Measurements from ENCODE around the gene TTLL12.

TTLL12 gene

DNA sequence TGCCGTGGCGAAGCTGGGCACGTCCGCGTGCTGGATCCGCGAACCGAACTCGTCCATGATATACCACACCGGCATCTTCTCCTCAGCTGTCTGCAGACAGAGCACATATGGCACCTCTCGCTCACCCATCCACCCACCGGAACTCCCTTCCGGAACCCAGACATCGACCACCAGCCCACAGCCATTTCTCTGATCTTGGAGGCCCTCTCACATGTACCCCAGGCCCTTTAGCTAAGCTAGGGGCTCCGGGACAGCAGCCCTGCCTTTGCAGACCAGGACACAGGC lies 7.1 kb downstream of the TTLL12 start:
- no peak for TF ChIP-seq ZNF274 (IDR thresholded peaks at IDR 0.05; ENCODE audit: low read depth, low read length)
- no peak overlapping the region for H3K4me3 ChIP-seq (ENCODE audit: low read length)

- H3K4me3 ChIP-seq (ENCODE audit: low read length): no peak overlapping the region
- TF ChIP-seq ZNF274 (IDR thresholded peaks at IDR 0.05; ENCODE audit: low read depth, low read length): no peak
These were observed 7.6 kb downstream of the TTLL12 start for GRCh38 chr22:43179146-43179910.

GRCh38 chr22:43177479-43177878 lies 9.5 kb downstream of the TTLL12 start:
- H3K4me3 ChIP-seq (ENCODE audit: low read length): no peak overlapping the region
- no peak for TF ChIP-seq ZNF274 (IDR thresholded peaks at IDR 0.05; ENCODE audit: low read depth, low read length)

DNA sequence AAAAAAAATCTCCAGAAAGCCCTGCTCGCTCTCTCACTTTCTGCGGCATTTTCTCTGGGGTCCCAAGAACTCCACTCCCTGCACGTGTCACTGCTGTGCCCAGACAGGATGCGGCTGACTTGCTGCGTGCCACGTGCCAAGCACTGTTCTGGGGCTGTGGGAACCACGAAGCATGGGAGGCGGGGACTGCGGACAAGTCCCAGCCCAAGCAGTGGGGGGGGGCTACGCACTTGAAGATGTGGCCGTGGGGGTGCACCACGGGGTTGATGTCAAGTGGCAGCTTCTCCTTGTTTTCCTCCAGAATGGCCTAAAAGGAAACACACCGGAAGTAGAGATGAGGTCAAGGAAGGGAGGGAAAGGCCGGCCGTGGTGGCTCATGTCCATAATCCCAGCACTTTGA lies 10.8 kb downstream of the TTLL12 start:
- TF ChIP-seq ZNF274 (IDR thresholded peaks at IDR 0.05; ENCODE audit: low read depth, low read length): no peak
- H3K4me3 ChIP-seq (ENCODE audit: low read length): no peak overlapping the region

GRCh38 chr22:43174941-43175531 lies 11.9 kb downstream of the TTLL12 start:
- TF ChIP-seq ZNF274 (IDR thresholded peaks at IDR 0.05; ENCODE audit: low read depth, low read length): no peak
- H3K4me3 ChIP-seq (ENCODE audit: low read length): no peak overlapping the region

- TF ChIP-seq ZNF274 (IDR thresholded peaks at IDR 0.05; ENCODE audit: low read depth, low read length): no peak
- H3K4me3 ChIP-seq (ENCODE audit: low read length): no peak overlapping the region
These were observed 12.8 kb downstream of the TTLL12 start for GRCh38 chr22:43173976-43174720.

- no peak overlapping the region for H3K4me3 ChIP-seq (ENCODE audit: low read length)
These were observed 13.4 kb downstream of the TTLL12 start for GRCh38 chr22:43173566-43173965.

DNA sequence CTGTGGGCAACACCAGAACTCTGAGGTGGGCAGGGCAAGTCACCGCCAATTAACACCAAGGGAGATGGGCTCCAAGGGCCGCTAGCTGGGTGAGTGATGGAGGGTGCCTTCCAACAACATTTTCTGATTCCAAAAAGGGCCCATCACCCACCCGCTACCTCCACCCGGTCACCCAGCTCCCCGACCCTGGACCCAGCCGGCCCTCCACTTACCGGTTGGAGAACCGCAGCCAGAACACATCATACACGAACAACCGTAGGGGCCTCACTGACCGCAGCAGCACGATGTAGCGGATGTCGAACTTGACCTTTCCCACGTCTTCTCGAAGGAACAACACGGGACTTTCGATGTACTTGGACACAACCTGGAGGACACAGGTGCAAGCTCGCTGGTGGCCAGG lies 14.7 kb downstream of the TTLL12 start:
- TF ChIP-seq ZNF274 (IDR thresholded peaks at IDR 0.05; ENCODE audit: low read depth, low read length): no peak
- no peak overlapping the region for H3K4me3 ChIP-seq (ENCODE audit: low read length)

More at GRCh38 chr22:43173566-43173965, 13.4 kb downstream of the TTLL12 start:
- no peak for TF ChIP-seq ZNF274 (IDR thresholded peaks at IDR 0.05; ENCODE audit: low read depth, low read length)

GRCh38 chr22:43171607-43172006 lies 15.3 kb downstream of the TTLL12 start:
- no peak for TF ChIP-seq ZNF274 (IDR thresholded peaks at IDR 0.05; ENCODE audit: low read depth, low read length)

DNA sequence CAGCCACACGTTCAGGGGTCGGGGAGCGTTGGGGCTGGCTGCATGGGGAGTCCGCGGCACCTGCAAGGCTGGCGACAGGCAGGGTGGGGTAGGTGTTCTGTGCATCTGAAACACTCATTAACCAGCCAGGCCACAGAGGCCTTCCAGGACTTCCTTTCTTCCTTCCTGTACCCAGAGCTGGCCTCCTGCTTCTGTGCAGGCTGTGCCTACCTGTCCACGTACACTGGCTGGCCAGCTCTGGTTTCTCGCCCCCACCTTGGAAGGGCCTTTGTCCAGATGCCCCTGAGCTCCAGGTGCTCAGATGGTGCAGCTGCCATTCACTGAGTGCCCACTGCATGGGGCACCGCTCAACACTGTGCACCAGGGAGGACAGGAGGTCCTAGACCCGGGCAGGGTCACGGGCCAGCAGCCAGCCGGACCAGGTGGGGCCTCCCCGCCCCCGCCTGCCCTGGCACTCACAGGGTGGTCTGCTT lies 15.9 kb downstream of the TTLL12 start:
- no peak overlapping the region for H3K4me3 ChIP-seq (ENCODE audit: low read length)
- TF ChIP-seq ZNF274 (IDR thresholded peaks at IDR 0.05; ENCODE audit: low read depth, low read length): no peak

More at GRCh38 chr22:43171607-43172006, 15.3 kb downstream of the TTLL12 start:
- H3K4me3 ChIP-seq (ENCODE audit: low read length): no peak overlapping the region

GRCh38 chr22:43170131-43170480 lies 16.8 kb downstream of the TTLL12 start:
- no peak for TF ChIP-seq ZNF274 (IDR thresholded peaks at IDR 0.05; ENCODE audit: low read depth, low read length)
- H3K4me3 ChIP-seq (ENCODE audit: low read length): no peak overlapping the region

GRCh38 chr22:43169310-43170130 lies 17.4 kb downstream of the TTLL12 start:
- H3K4me3 ChIP-seq (ENCODE audit: low read length): no peak overlapping the region
- TF ChIP-seq ZNF274 (IDR thresholded peaks at IDR 0.05; ENCODE audit: low read depth, low read length): no peak

GRCh38 chr22:43168471-43169309 lies 18.2 kb downstream of the TTLL12 start:
- H3K4me3 ChIP-seq (ENCODE audit: low read length): no peak overlapping the region
- TF ChIP-seq ZNF274 (IDR thresholded peaks at IDR 0.05; ENCODE audit: low read depth, low read length): no peak

Data from GM08714 (cell line).